Breast epithelium (tissue), 4 donors: ENCODE measurements around the gene RELN. TPM values are rescaled to one million over a fixed set of nuclear protein-coding genes. Genes with fewer than 3 reads are reported as not detected.
"Not testable (repeated sequence)": the region's sequence is repeated elsewhere in the genome, so short reads cannot be mapped to it uniquely, and the experiment has no call there.

Experiments used
- DNase-seq, 2 donors: peaks; one replicate each; pipeline ENCODE4 v3.0.0-alpha.2; 2019; ENCODE audit warnings: low spot score in 2 of 2
- H3K27ac ChIP-seq, 2 donors: fragments of 200-600 bp; sonication (generic) in 1 of 2; one replicate each; pipeline ENCODE4 v1.5.1; 2016 to 2019; ENCODE audit warnings: mild to moderate bottlenecking in 1 of 2
- H3K27me3 ChIP-seq, 2 donors: fragments of 200-600 bp; sonication (generic) in 1 of 2; one replicate each; pipeline versions ENCODE4 v1.5.1 to v1.6.0; 2017 to 2019; ENCODE audit warnings: control low read depth in 1 of 2, mild to moderate bottlenecking in 1 of 2
- H3K36me3 ChIP-seq: fragments of 200-600 bp; one replicate; pipeline ENCODE4 v1.5.1; 2019
- H3K4me1 ChIP-seq, 2 donors: fragments of 200-600 bp; sonication (generic); one replicate each; pipeline ENCODE4 v1.5.1; 2016 to 2019; ENCODE audit warnings: control low read depth in 1 of 2
- H3K4me3 ChIP-seq, 3 donors: fragments of 200-600 bp; sonication (generic); 1 replicate in 2 of 3; 2 replicates in 1 of 3; pipeline ENCODE4 v1.5.1; 2016 to 2019; ENCODE audit warnings: mild to moderate bottlenecking in 3 of 3, moderate library complexity in 2 of 3
- H3K9me3 ChIP-seq, 2 donors: fragments of 200-600 bp; sonication (generic) in 1 of 2; one replicate each; pipeline ENCODE4 v1.5.1; 2016 to 2019; ENCODE audit warnings: control low read depth in 1 of 2
- CTCF ChIP-seq, 3 donors: fragments of 450-650 bp; IDR thresholded peaks; one replicate each; pipeline ENCODE4 v1.5.1; 2016 to 2017; ENCODE audit warnings: antibody characterized with exemption in 3 of 3, mild to moderate bottlenecking in 3 of 3, moderate library complexity in 3 of 3
- POLR2A ChIP-seq: fragments of 450-650 bp; IDR thresholded peaks from one replicate; pipeline ENCODE4 v1.6.1; 2016; ENCODE audit warnings: antibody characterized with exemption, mild to moderate bottlenecking, moderate library complexity
- POLR2AphosphoS5 ChIP-seq, 3 donors: sonication (generic); formaldehyde crosslinking; IDR thresholded peaks; one replicate each; pipeline ENCODE4 v1.6.1; 2017; ENCODE audit warnings: antibody characterized with exemption in 3 of 3
- intact Hi-C: fragments of 100-400 bp; cut with DNase I; formaldehyde crosslinking; loops from one replicate; pipeline ENCODE4 v1.15.1; 2023; ENCODE audit warnings: low total_unique reads
- total RNA-seq, 3 donors: library from RNA; depleted of rRNA; stranded (reverse); fragments of >200 nt; gene quantifications; one replicate each; pipeline ENCODE4 v1.1.0, GENCODE V29; 2016

The RELN gene
- total RNA-seq, 3 donors from 2014 or later: 3.0 to 9.8 (median 4.5) TPM

DNA sequence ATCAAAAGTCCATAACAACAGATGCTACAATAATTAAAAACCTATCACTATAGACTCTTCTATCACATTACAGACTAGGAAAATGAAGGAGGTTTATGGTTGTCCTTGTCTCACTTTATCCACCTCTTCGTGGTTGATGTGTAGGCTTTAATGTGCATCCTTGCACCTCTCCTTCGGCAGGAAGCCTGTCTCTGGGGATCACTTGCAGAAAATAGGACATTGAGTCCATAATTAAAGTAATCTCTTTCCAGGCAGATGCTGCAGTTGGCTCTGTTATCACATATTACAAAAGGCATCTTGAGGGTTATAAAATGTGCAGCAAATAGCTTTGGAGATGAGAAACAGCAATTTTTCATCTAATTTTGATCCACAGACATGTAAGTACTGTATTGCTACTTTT, 168.4 kb downstream of the RELN start:
- Histone ChIP-seq H3K9me3 (peaks cover 0 to 5% of the 10 kb centered on the region in 2 donors), H3K4me3 (no peak overlapping the region), H3K4me1 (no peaks in the 10 kb centered on the region), H3K27me3 (no peaks in the 10 kb centered on the region), H3K36me3 (no peaks in the 10 kb centered on the region), H3K27ac (no peak overlapping the region)
- intact Hi-C loops: no loop called here
- TF ChIP-seq CTCF (IDR thresholded peaks at IDR 0.05) (no peak), POLR2A (no peak), POLR2AphosphoS5 (IDR thresholded peaks at IDR 0.05) (no peak)
- no peak for DNase-seq

GRCh38 chr7:103815972-103816371, 173.5 kb downstream of the RELN start:
- DNase-seq, H3K27ac ChIP-seq, H3K27me3 ChIP-seq, H3K9me3 ChIP-seq, H3K36me3 ChIP-seq, H3K4me1 ChIP-seq, H3K4me3 ChIP-seq, intact Hi-C loops: not testable (repeated sequence)

DNA sequence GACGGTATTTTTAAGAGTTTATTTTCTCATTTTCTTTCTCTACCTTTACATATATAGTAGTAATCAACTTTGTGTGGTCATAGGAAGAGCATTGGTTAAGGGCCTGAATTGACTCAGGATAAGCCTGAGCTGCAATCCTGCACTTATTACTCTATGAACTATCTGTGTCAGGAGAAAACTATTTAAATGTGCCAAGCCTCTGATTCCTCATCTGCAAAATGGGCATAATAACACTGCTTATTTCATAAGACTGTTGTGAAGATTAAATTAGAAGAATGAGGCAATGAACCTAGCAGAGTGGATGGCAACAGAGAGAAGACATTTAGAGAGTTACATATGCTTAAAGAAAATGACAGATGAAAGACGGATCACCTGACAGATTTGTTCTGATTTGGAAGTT, 175.5 kb downstream of the RELN start:
- intact Hi-C loops: no loop called here

DNA sequence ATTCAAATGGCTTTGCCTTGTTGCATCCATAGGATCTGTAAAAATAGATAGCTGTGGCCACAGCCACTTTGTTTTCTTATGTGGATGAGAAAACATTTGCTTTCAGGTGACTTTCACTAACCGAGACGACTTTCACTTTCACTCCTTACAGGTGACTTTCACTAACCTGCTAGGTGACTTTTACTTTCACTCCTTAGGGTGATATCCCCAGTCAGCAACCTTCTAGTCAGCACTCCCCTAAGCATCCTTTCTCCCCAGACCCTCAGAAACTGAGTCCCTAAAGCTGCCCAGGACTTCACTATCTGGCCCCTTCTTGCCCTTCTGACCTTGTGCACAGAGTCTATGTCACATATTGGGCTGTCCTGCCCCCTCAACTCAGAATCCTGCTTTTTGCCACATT, 177.5 kb downstream of the RELN start:
- Histone ChIP-seq H3K36me3 (no peaks in the 10 kb centered on the region), H3K4me1 (no peaks in the 10 kb centered on the region), H3K27ac (no peak overlapping the region), H3K4me3 (peak overlapping the region in 2 of 3 donors; percentile 9 to 35), H3K9me3 (no peaks in the 10 kb centered on the region), H3K27me3 (no peaks in the 10 kb centered on the region)
- intact Hi-C loops: no loop called here
- TF ChIP-seq POLR2A: no peak
- TF ChIP-seq CTCF (IDR thresholded peaks at IDR 0.05): no peak
- TF ChIP-seq POLR2AphosphoS5 (IDR thresholded peaks at IDR 0.05): no peak
- DNase-seq: no peak

More for the DNA sequence above, 175.5 kb downstream of the RELN start:
- no peak for DNase-seq
- H3K27ac ChIP-seq: no peak overlapping the region
- no peaks in the 10 kb centered on the region for H3K4me1 ChIP-seq
- H3K9me3 ChIP-seq: no peaks in the 10 kb centered on the region
- no peaks in the 10 kb centered on the region for H3K36me3 ChIP-seq
- H3K4me3 ChIP-seq: no peak overlapping the region
- H3K27me3 ChIP-seq: no peaks in the 10 kb centered on the region
- TF ChIP-seq CTCF (IDR thresholded peaks at IDR 0.05) (no peak), POLR2A (no peak), POLR2AphosphoS5 (IDR thresholded peaks at IDR 0.05) (no peak)

- Histone ChIP-seq H3K27me3 (no peaks in the 10 kb centered on the region), H3K9me3 (no peaks in the 10 kb centered on the region), H3K4me3 (no peak overlapping the region), H3K4me1 (no peaks in the 10 kb centered on the region), H3K27ac (no peak overlapping the region), H3K36me3 (no peaks in the 10 kb centered on the region)
- intact Hi-C loops: no loop called here
- TF ChIP-seq POLR2AphosphoS5 (IDR thresholded peaks at IDR 0.05) (no peak), CTCF (IDR thresholded peaks at IDR 0.05) (no peak), POLR2A (no peak)
- DNase-seq: no peak
These were observed 178.2 kb downstream of the RELN start for GRCh38 chr7:103811290-103811689.

GRCh38 chr7:103810112-103810744, 179.2 kb downstream of the RELN start:
- no peak overlapping the region for H3K27ac ChIP-seq
- DNase-seq: no peak
- intact Hi-C loops: no loop called here
- no peak for TF ChIP-seq POLR2A
- TF ChIP-seq CTCF (IDR thresholded peaks at IDR 0.05): no peak
- TF ChIP-seq POLR2AphosphoS5 (IDR thresholded peaks at IDR 0.05): no peak
- H3K9me3 ChIP-seq: no peaks in the 10 kb centered on the region
- no peaks in the 10 kb centered on the region for H3K36me3 ChIP-seq
- no peak overlapping the region for H3K4me3 ChIP-seq
- H3K27me3 ChIP-seq: no peaks in the 10 kb centered on the region
- no peaks in the 10 kb centered on the region for H3K4me1 ChIP-seq
